Activated CD4-positive, alpha-beta T cell treated with anti-CD3 and anti-CD28 coated beads for 4 hours (primary cell): ENCODE results near the gene CBX5.
"Not testable (repeated sequence)": the region's sequence is repeated elsewhere in the genome, so short reads cannot be mapped to it uniquely, and the experiment has no call there.

Experiments
- DNase-seq, 2 donors: peaks; one replicate each; pipeline ENCODE4 v3.0.0-alpha.2; 2020

CBX5 gene

GRCh38 chr12:54279632-54280467 is at the start of gene CBX5:
Gene CBX5 (minus strand): TSS chr12:54280122. CDS start chr12:54257650, 22,472 bp downstream.
- peak; percentile 100 for DNase-seq

- DNase-seq: no peak
Observed at GRCh38 chr12:54328595-54329337, 48.8 kb upstream of the CBX5 start.

- DNase-seq: not testable (repeated sequence)
Observed at GRCh38 chr12:54325442-54326109, 45.7 kb upstream of the CBX5 start.

GRCh38 chr12:54324617-54325441 is 44.9 kb upstream of the CBX5 start, which contains the start of gene COPZ1:
Gene COPZ1 (plus strand): TSS chr12:54325131. CDS start chr12:54325164, 33 bp downstream.
- peak; percentile 89 to 91 for DNase-seq

- no peak for DNase-seq
Observed at GRCh38 chr12:54321363-54321762, 41.4 kb upstream of the CBX5 start.

- not testable (repeated sequence) for DNase-seq
Observed at GRCh38 chr12:54312309-54312708, 32.4 kb upstream of the CBX5 start.

- no peak for DNase-seq
Observed at GRCh38 chr12:54311051-54311450, 31.1 kb upstream of the CBX5 start.

GRCh38 chr12:54306925-54307741 is 27.2 kb upstream of the CBX5 start:
- DNase-seq: peak in 1 of 2 donors; percentile 11

GRCh38 chr12:54304187-54304810 is 24.4 kb upstream of the CBX5 start:
- no peak for DNase-seq

- no peak for DNase-seq
Observed at GRCh38 chr12:54303640-54304039, 23.7 kb upstream of the CBX5 start.

- DNase-seq: no peak
Observed at GRCh38 chr12:54301428-54302048, 21.6 kb upstream of the CBX5 start.

- DNase-seq: peak in 1 of 2 donors; percentile 18
Observed at GRCh38 chr12:54300732-54301427, 21.0 kb upstream of the CBX5 start, which contains the start of gene NFE2. Gene NFE2 (minus strand): TSS chr12:54301015. CDS start chr12:54295248, 5,767 bp downstream.

GRCh38 chr12:54300225-54300731 is 20.4 kb upstream of the CBX5 start:
- no peak for DNase-seq

GRCh38 chr12:54299515-54300224 is 19.7 kb upstream of the CBX5 start:
- no peak for DNase-seq

- DNase-seq: no peak
Observed at GRCh38 chr12:54298904-54299303, 19.0 kb upstream of the CBX5 start.

- DNase-seq: no peak
Observed at GRCh38 chr12:54296393-54297099, 16.6 kb upstream of the CBX5 start.

- DNase-seq: no peak
Observed at GRCh38 chr12:54294953-54295566, 15.1 kb upstream of the CBX5 start.
